ENCODE data around the gene ARNT2.

Gene ARNT2

DNA sequence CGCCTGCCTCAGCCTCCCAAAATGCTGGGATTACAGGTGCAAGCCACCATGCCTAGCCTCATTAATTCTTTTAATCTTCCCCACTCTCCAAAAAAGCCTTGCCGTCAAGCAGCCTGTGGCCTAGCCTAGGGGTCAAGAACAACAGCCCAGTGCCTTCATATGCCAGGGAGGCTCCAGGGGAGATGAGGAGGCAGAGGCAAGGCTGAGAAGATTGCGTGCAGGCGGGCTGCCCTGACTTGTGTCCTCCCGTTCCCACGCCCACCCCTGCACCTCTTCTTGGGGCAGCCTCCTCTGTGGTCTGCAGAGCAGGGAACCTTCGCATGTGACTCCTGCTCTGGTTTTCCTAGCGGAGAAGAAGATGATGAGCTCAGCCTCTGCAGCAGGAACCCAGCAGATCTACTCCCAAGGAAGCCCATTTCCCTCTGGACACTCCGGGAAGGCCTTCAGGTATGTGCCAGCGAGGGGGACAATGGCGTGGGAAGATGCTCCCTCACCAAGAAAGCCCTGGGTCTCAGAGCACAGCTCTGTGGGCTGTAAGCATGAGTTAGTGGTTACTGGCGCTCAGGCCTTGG, 172.4 kb downstream of the ARNT2 start:
- no peak for DNase-seq (ENCODE audit: low read depth in 2 of 2)

DNA sequence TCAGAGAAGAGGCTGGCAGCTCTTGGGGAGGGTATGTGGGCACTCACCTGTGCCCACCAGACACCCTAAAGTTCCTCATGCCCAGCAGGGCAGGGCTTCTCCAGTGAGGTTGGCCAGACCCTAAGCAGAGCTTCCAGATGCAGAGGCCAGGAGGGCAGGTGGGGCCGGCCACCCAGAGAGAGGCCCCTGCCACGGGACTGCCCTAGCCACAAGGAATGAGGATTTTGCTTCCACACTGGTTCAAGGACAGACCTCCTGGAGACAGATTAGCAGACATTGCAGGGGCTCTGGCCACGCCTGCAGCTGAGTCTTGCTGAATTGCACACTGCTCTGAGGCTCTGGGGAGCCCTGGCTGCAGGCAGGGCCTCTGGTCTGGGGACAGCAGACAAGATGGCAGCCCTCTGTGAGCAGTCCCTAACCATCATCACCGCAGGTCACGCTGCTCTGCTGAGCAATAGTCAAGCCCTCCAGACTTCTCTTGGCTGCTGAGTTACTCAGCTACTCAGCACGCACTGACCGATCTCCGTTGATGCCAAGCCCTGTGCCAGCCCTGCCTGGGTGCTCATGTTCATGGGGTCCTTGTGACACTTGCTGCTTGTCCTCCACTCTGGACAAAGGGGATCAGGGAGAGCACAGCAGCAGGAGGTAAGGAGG, 173.5 kb downstream of the ARNT2 start:
- no peak for DNase-seq (ENCODE audit: low read depth in 2 of 2)

DNA sequence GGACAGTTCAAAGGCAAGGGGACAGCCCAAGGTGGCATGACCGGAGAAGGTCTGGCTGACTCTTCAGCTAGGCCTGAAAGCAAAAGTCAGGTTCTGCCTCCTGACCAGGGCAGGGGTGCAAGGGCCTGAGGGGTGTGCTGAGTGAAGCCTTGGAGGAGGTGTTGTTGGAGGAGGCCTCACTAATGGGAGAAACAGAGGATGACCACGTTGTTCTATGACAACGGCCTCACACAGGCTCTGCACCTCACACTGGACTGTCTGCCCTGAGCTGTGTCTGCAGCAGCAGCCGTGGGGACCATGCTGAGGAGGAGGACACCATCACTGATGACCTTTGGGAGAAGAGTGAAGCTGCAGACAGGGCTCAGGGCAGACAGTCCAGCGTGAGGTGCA, 174.0 kb downstream of the ARNT2 start:
- DNase-seq (ENCODE audit: low read depth in 2 of 2), result no peak

DNA sequence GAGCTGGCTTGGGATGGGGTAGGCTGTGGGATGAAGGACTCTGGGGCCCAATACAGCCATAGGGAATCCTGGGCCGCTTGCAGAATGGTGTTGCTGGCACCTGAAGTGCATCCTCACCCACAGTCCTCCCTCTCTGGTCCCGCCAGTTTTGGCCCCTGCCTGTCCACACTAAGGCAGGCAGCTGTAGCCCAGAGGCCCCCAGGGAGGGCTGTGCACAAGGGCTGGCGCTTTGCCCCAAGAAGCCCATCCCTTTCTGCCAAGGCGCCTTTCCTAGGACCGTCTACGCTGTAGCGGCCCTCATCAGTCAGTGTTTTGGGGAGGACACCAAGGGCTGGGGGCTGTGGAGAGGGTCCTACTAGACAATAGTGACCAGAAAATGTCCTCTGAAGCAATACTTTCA, 174.7 kb downstream of the ARNT2 start:
- DNase-seq (ENCODE audit: low read depth in 2 of 2), result no peak

DNA sequence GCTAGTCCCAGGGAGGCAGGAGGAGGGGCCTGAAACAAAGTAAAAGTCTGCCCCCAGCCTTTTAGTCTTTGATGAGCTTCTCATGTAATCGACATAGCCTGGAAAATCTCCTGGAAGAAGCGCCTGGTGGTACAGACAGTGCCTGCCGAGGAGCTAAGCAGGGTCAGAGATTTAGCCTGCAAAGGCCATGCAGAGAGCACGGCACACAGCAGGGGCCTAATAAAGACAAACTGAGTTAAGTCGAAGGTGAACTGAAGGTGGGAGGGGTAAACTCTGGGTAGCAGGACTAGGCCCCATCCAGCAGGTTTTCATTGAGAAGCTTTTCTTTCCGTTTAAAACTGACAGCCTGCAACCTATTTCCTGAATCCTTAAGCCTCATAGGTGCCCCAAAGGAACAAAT, 175.4 kb downstream of the ARNT2 start:
- DNase-seq (ENCODE audit: low read depth in 2 of 2), result no peak

DNA sequence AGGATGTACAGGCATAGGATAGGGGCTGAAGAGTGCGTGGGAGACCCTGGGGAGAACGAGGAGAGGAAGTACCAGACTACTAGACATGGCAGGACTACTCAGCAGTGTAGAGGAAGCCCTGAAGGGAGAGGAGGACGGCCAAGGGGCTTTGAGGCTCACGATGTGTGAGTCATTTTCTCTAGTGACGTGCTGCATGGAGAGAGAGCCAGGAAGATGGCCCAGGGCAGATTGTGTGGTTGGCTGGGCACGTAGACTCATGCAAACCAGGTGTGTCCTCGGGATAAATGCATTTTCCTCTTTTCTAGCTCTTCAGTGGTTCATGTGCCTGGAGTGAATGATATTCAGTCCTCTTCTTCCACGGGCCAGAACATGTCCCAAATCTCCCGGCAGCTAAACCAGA, 175.9 kb downstream of the ARNT2 start:
- no peak for DNase-seq (ENCODE audit: low read depth in 2 of 2)

DNA sequence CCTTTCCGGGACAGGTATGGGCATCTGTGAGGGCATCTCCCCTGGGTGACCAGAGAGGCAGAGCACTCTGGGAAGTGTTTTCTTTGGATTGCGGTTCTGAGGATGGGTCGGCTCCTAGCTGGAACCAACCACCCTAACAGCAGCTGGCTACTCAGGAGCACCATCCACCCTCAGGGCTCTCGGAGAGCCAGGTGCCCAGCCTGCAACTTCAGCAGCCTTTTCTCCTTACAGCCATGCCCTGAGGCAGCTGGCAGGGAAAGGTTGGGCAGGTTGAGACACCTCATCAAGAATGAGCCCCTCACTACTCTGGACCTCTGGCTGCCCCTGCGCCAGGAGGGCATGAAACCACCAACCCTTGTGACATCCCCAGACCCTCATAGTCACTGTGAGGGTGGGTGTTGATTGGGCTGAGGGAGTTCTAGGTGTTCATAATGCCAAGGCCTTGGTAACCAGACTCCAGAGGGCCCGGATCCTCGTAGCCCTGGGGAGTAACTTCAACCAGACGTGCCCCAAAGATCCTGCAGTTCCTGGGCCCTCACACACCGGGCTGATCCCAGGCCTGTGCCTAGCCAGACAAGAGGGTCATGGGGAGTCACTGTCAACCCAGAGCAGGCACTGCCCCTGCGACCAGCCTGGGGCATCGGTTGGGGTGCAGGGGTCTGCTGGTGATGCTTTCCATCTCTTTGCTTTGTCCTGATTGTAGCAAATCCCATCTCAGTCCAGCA, 176.5 kb downstream of the ARNT2 start:
- no peak for DNase-seq (ENCODE audit: low read depth in 2 of 2)

DNA sequence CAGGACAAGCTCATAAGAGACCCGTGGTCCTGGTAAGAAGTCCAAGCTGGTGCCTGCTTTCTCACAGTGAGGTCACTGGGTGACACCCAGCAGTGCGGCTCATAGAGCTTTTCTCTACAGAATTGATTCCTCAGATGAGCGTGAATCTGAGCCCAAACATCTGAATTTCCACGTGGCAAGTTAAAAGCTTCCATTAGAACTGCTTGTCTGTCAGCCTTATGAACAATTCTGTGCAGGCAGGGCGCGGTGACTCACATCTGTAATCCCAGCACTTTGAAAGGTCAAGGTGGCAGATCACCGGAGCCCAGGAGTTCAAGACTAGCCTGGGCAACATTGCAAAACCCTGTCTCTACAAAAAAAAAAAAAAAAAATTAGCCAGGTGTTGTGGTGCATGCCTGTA, 177.8 kb downstream of the ARNT2 start:
- no peak for DNase-seq (ENCODE audit: low read depth in 2 of 2)

DNA sequence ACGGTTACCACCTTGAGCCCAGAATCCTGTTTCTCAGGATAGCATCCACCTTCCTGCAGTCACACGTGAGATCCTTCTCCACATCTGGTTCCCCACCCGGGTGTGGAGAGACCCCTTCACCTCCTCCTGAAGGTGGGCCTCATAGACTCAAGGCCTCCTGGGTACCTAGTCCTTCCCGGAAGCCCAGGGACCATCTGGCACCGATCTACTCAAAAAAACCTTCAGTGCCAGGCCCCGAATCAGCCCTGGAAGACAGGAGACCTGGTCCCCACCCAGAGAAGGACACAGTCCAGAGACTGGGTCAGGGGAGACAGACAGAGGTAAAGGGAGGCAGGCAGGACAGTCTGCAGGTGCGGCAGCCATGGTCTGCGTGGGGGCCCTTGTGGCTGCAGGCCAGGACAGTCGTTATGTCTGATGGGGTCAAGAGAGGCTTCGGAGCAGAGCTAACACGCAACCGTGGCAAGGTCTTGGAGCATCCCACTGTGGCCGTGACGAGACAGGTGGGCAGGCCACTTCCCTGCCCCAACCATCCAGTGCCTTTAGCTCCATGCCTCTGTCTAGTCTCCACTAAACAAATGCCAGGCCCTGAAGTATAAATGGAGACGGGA, 178.7 kb downstream of the ARNT2 start:
- no peak for DNase-seq (ENCODE audit: low read depth in 2 of 2)

DNA sequence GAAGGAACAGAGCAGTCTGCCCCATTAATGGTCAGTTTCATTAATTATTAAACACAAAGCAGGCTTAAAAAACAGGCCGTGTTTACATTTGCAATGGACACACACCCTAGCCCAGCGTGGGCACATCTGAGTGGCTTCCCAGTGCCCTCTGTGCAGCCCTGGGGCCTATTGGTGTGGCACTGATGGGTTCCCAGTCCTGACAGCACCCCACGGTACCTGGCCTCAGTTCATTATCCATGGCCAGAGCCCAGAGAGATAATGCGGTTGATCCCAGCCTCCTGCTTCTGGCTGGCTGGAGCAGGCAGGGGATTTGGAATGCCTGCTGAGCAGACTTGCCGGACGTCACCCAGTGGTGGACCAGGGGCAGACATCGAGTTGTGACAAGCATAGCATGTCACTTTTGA, 180.4 kb downstream of the ARNT2 start:
- DNase-seq (ENCODE audit: low read depth in 2 of 2), result no peak

DNA sequence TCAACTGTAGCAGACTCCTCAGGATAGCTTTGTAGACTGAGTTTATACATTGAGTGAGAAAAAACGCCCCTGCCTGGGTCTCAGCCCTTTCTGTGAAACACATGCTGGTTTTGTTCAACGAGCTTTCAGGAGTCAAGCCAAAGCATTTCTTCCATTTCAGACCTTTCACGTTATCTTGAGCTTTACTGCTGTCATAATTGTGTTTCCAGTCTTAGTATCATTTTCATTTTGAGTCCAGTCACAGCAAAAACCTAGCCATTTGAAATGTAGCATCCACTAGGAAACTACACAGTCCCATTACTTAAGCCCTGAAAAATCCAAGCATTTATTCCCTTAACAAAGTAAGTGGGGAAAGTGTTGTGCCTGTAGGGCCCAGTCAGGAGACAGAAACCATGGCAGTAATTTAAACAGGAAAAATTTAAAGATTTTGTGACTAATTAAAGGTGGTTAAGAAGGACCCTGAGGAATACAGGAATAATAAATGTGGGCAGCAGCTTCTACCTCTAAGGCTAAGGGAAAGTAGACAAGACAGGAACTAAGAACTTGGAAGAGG, 180.9 kb downstream of the ARNT2 start:
- DNase-seq (ENCODE audit: low read depth in 2 of 2), result no peak

DNA sequence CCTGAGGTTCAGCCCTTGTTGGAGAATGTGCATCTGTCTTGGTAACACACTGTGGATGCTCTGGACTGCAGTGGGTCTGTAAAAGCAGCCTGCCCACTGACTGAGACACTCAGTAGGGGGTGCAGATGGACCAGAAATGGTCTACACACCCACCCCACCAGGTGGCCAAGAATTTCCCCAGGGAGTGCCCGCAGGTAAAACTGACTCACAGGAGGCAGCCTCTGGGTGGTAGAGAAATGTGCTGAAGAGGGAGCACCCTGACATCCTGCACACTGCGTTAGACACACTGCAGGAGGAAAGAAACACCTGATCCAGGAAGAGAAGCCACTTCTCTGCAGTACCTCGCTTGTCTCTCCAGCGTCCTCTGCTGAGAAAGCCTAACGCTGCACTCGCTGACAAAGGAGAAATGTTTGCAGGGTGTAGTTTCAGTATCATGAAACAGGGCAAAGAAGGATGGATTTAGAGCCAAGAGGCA, 181.4 kb downstream of the ARNT2 start:
- no peak for DNase-seq (ENCODE audit: low read depth in 2 of 2)

DNA sequence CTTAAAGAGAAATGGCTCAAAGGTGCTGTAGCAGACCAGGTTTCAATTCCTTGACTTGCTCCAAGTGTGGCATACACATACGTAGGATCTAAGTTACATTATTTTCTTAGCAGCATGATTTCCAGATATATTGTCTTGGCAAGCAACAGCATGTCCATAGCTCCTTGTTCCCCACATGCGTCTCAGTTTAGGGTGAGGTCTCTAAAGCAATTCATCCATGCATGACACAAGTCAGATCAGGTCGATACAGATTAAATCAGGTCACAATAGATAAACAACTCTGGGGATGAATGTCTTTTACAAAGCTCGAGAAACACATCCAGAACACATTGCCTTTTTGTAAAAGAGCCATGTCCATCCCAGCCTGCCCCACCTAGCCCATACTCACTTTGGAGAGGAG, 182.0 kb downstream of the ARNT2 start:
- DNase-seq (ENCODE audit: low read depth in 2 of 2), result no peak

DNA sequence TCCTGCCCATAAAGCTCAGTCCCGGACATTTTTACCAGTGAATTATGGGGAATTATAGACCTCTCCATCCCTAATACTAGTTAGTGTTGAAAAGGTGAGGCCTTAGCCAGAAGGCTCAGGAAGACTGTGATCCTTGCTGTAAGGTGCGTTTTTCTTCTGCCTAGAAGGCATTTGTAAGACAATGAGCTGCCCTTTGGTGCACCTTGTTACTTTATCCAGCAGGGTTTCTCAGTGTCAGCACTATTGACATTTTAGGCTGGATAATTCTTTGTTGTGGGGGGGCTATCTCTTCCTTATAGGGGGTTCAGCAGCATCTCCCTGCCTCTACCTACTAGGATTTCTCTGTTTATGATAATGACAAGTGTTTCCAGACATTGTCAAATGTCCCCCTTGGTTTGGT, 182.8 kb downstream of the ARNT2 start:
- no peak for DNase-seq (ENCODE audit: low read depth in 2 of 2)

DNA sequence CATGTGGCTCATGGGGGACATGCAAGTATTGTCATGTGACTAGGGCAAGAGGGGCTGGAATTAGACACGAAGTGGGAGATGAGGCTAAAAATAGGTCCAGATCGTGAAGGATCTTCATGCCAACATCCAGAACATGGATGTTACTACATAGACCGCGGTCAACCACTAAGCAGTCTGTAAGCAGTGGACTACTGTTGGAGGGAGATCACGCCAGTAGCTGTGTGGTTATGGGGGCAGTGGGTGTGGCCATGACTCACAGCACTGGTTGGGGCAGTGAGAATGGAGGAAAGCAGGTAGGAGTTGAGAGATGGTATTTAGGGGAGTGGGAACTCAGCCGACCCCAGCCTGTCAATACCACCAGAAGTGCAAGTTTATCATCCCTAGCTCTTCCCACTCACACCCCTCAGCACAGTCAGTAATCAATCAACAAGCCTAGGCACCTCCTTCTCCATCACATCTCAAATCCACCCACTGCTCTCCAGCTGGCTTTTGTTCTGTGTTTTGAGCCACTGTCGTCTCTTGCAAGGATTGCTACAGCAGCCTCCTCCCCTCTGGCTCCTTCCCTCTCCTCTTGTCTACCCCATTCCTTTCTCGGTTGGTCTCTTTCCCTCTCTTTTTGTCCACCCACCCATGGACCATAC, 183.8 kb downstream of the ARNT2 start:
- no peak for DNase-seq (ENCODE audit: low read depth in 2 of 2)

DNA sequence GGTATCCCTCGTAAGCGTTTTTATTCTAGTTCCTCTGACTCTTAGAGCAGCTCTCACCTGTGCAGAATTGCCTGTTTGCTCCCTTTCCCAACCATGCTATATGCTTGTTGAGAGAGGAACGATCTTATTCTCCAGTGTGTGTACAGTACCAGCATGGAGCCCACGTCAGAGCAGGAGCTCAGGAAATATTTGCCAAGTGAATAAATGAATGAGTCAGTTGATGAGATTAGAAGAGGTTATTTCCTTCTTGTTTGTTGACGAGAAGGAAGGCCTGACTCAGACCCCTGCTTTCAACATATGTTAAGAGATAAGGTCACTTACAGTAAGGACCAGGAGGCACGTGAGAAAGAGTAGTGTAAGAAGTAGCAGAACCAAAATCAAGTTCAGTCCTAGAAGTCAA, 184.6 kb downstream of the ARNT2 start:
- no peak for DNase-seq (ENCODE audit: low read depth in 2 of 2)

DNA sequence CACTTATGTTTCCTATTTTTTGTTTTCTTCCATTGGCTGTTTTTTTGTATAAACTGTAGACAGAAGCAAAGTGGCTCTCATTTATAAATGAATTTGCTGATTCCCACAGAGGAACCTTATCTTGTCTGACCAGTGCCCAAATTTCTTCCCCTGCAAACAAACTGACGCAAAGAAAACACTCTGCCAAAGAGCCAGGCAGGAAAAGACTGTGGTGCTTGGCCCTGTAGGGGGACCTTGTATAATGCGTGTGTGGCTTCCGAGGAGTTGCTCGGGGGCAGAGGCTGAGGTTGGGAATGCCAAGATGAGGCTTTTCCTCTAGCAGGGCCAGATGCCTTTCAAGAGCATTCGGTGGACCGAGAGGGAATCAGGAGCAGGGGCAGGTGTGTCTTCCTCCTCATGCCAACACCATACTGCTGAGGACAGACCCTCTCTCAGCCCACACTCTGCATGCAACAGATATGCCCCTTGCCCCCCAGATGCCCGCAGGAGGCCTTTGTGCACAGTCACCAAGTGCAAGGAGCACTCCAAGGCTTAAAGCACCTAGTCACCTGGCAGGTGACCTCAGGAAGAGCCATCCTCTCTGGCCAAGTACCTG, 186.7 kb downstream of the ARNT2 start:
- DNase-seq (ENCODE audit: low read depth in 2 of 2), result no peak

DNA sequence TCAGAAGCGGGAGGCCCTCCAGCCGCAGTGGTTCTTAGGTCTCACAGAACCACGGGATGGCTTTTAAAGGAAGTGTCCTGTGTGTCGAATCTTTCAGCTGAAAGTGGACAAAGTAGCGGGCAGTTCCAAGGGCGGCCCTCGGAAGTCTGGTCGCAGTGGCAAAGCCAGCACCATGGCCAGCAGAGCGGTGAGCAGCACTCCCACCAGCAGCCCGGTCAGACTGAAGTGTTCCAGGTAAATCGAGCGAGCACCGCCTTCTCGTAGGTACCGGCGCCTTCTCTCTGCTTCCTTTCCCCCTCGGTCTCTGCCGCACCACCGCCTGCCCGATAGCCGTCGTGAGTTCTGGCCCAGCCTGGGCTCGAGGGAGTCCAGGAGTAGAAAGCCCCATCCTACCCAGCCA, 187.3 kb downstream of the ARNT2 start:
- no peak for DNase-seq (ENCODE audit: low read depth in 2 of 2)

DNA sequence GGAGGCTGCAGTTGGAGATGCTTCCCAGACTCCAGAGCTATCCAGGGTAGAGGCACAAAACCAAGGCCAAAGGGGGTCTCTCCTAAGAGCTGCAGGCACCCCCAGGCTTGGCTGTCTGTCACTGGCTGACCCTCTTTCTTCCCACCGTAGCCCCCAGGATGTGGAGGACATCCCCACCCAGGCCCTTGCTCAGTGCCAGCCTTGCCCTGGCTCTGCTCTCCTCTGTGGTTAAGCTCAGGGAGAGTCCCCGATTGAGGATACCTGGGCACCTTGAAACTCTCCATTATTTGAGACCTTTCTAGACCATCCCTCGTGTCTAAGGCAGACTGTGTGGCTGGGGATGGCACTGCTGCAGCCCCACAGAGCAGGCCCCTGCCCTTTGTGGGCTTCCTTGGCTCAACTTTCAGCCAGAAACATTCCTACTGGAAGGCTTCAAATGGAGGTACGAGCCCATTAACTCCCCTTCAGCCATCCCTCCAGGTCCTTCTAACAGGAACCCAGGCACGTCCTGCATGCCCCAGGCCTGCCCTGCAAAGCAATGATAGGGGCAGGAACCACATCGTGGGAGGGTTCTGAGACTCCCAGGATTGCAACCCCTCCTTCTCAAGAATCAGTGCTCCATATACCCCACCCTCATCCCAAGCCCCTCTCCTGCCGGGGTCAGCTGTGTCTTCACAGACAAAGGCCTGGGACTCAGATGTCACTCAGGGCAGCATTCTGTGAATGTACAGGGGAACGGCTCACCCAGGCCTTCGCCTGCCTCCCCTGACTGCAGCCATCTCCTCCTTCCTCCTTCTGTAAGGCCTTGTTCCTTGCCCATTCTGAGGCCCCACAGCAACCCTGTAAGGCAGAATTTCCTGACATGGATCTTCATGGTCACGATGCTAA, 188.0 kb downstream of the ARNT2 start:
- DNase-seq (ENCODE audit: low read depth in 2 of 2), result no peak

DNA sequence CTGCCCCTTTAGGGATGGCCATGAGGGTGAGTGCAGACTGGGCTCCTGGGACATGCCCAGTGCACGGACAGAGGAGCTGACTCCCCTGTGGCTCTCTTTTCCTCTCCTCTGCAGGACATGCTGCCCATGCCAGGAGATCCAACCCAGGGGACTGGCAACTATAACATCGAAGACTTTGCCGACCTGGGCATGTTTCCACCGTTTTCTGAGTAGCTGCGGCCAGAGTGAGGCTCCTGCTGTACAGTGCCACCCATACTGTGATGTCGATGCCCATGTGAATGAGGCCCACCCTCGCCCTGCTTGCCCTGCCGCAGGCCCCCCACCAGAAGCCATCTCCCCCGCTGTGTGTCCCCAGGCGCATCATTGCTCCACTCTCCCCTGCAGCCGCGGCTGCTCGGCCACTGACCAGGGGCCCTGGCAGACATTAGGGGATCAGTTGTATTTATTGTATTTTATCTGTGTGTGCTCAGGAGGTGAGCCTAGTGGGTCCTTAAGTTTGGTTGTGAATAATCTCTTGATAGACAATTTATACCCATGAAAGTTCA, 189.4 kb downstream of the ARNT2 start:
- DNase-seq (ENCODE audit: low read depth in 2 of 2), result no peak
